ENCODE data around the gene FKBP7.

The FKBP7 gene

GRCh38 chr2:178422097-178422496 lies 56.3 kb downstream of the FKBP7 start:
- peaks cover 19 to 37% (median 25%) of the 10 kb centered on the region in 10 experiments for H3K4me1 ChIP-seq
- peaks cover 41 to 86% (median 65%) of the 10 kb centered on the region in 11 experiments for H3K36me3 ChIP-seq
- H3K27ac ChIP-seq = no peak overlapping the region
- no peaks in the 10 kb centered on the region for H3K27me3 ChIP-seq
- no peak for TF ChIP-seq Cebpa-rat (IDR thresholded peaks at IDR 0.05)
- H4K20me1 ChIP-seq = peaks cover 0 to 19% (median 0%) of the 10 kb centered on the region in 11 experiments; a peak in 3 of 22 replicates
- no peak overlapping the region for H3K4me2 ChIP-seq
- peaks cover 8 to 55% (median 41%) of the 10 kb centered on the region in 11 experiments for H3K9me3 ChIP-seq (replicated peaks in 1 of 11)
- H3K4me3 ChIP-seq = no peak overlapping the region
- H3K9ac ChIP-seq = no peak overlapping the region

DNA sequence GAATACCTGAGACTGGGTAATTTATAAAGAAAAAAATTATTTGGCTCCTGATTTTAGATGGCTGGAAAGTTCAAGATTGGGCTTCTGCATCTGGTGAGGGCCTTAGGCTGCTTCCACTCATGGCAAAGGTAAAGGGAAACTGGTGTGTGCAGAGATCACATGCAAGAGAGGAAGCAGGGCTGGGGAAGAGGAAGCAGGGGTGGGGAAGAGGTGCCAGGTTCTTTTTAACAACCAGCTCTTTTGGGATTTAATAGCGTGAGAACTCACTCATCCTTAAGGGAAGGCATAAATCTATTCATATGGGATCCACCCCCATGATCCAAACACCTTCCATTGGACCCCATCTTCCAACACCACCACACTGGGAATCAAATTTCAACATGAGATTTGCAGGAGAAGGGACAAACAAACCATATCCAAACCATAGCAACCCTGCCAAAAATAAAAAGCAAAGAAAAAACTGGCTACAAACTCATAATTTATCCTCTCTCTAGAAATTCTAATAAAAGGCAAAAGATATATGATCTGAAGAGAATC lies 57.9 kb downstream of the FKBP7 start:
- peaks cover 26 to 82% (median 52%) of the 10 kb centered on the region in 11 experiments for H3K36me3 ChIP-seq
- no peak overlapping the region for H3K27ac ChIP-seq
- H3K4me2 ChIP-seq = peak overlapping the region in 8 of 11 experiments; percentile 1 to 24 (median 20); a peak in 7 of 22 replicates
- H4K20me1 ChIP-seq = peaks cover 0 to 19% (median 0%) of the 10 kb centered on the region in 11 experiments; a peak in 2 of 22 replicates
- no peak overlapping the region for H3K4me3 ChIP-seq
- no peaks in the 10 kb centered on the region for H3K27me3 ChIP-seq
- no peak overlapping the region for H3K9ac ChIP-seq
- H3K9me3 ChIP-seq (replicated peaks in 1 of 11) = peaks cover 6 to 45% (median 38%) of the 10 kb centered on the region in 11 experiments
- H3K4me1 ChIP-seq = peaks cover 29 to 53% (median 40%) of the 10 kb centered on the region in 10 experiments
- TF ChIP-seq Cebpa-rat (IDR thresholded peaks at IDR 0.05) = no peak

GRCh38 chr2:178419123-178419522 lies 59.3 kb downstream of the FKBP7 start:
- peaks cover 37 to 60% (median 48%) of the 10 kb centered on the region in 10 experiments for H3K4me1 ChIP-seq
- peaks cover 21 to 76% (median 40%) of the 10 kb centered on the region in 11 experiments; a peak in 21 of 22 replicates for H3K36me3 ChIP-seq
- H3K9me3 ChIP-seq (replicated peaks in 1 of 11) = peaks cover 0 to 32% (median 29%) of the 10 kb centered on the region in 11 experiments; a peak in 20 of 22 replicates
- H3K4me3 ChIP-seq = no peak overlapping the region
- H3K27ac ChIP-seq = no peak overlapping the region
- peak overlapping the region in 2 of 11 experiments; percentile 30 to 76; a peak in 4 of 22 replicates for H3K4me2 ChIP-seq
- peaks cover 0 to 19% (median 0%) of the 10 kb centered on the region in 11 experiments; a peak in 2 of 22 replicates for H4K20me1 ChIP-seq
- no peaks in the 10 kb centered on the region for H3K27me3 ChIP-seq
- TF ChIP-seq Cebpa-rat (IDR thresholded peaks at IDR 0.05) = no peak
- H3K9ac ChIP-seq = no peak overlapping the region

GRCh38 chr2:178418426-178418825 lies 60.0 kb downstream of the FKBP7 start:
- H3K9me3 ChIP-seq (replicated peaks in 1 of 11) = peaks cover 0 to 25% (median 22%) of the 10 kb centered on the region in 11 experiments; a peak in 20 of 22 replicates
- peaks cover 0 to 19% (median 0%) of the 10 kb centered on the region in 11 experiments; a peak in 2 of 22 replicates for H4K20me1 ChIP-seq
- H3K9ac ChIP-seq = peak overlapping the region in 5 of 11 experiments; percentile 0 to 32 (median 26); a peak in 5 of 22 replicates
- no peak for TF ChIP-seq Cebpa-rat (IDR thresholded peaks at IDR 0.05)
- H3K4me1 ChIP-seq = peaks cover 37 to 60% (median 48%) of the 10 kb centered on the region in 10 experiments
- H3K27me3 ChIP-seq = no peaks in the 10 kb centered on the region
- H3K4me2 ChIP-seq = peak overlapping the region in 9 of 11 experiments; percentile 25 to 76 (median 40); a peak in 14 of 22 replicates
- H3K36me3 ChIP-seq = peaks cover 21 to 69% (median 33%) of the 10 kb centered on the region in 11 experiments; a peak in 21 of 22 replicates
- H3K27ac ChIP-seq = peak overlapping the region in 1 of 11 experiments; percentile 12; a peak in 2 of 22 replicates
- H3K4me3 ChIP-seq = no peak overlapping the region

- H4K20me1 ChIP-seq = peaks cover 0 to 19% (median 0%) of the 10 kb centered on the region in 11 experiments; a peak in 2 of 22 replicates
These were observed 60.5 kb downstream of the FKBP7 start for GRCh38 chr2:178417916-178418315.

DNA sequence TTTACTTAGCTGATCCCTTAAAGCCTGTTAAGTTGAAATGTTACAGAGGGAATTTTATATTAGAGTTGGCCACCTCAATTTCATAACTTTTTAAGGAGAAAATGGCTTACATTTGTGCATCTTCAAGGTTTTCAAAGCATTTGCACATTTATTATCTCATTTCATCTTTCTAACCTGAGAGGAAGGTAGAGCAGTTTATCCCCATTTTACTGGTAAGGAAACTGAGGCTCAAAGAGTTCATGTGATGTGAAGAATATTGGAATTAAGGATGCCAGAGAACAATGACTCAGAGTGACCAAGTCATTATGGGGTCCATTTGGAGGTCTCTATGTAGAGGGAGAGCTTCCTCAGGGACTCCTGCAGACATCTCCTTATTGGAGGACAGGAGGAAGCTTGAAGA lies 62.4 kb downstream of the FKBP7 start:
- peak overlapping the region in 6 of 11 experiments; percentile 2 to 99 (median 96); a peak in 9 of 22 replicates for H3K27ac ChIP-seq
- peaks cover 37 to 74% (median 57%) of the 10 kb centered on the region in 10 experiments for H3K4me1 ChIP-seq
- H3K4me2 ChIP-seq = peak overlapping the region; percentile 43 to 88 (median 82); a peak in 20 of 22 replicates
- peak overlapping the region in 3 of 10 experiments; percentile 13 to 70 (median 64); a peak in 3 of 20 replicates for H3K4me3 ChIP-seq
- H3K9ac ChIP-seq = peak overlapping the region in 3 of 11 experiments; percentile 94 to 99 (median 99); a peak in 5 of 22 replicates
- peaks cover under 1 to 44% (median 9%) of the 10 kb centered on the region in 11 experiments; a peak in 20 of 22 replicates for H3K36me3 ChIP-seq
- TF ChIP-seq Cebpa-rat (IDR thresholded peaks at IDR 0.05) = no peak
- peaks cover 0 to 19% (median 0%) of the 10 kb centered on the region in 11 experiments; a peak in 2 of 22 replicates for H4K20me1 ChIP-seq
- peaks cover 0 to 5% (median 0%) of the 10 kb centered on the region in 11 experiments; a peak in 6 of 22 replicates for H3K9me3 ChIP-seq (replicated peaks in 1 of 11)
- H3K27me3 ChIP-seq = no peaks in the 10 kb centered on the region

More at GRCh38 chr2:178417916-178418315, 60.5 kb downstream of the FKBP7 start:
- H3K9ac ChIP-seq = peak overlapping the region in 3 of 11 experiments; percentile 0 to 32 (median 26); a peak in 2 of 22 replicates
- no peak overlapping the region for H3K4me3 ChIP-seq
- peaks cover 20 to 64% (median 28%) of the 10 kb centered on the region in 11 experiments; a peak in 21 of 22 replicates for H3K36me3 ChIP-seq
- peak overlapping the region in 2 of 11 experiments; percentile 9 to 12; a peak in 1 of 22 replicates for H3K27ac ChIP-seq
- peaks cover 37 to 64% (median 51%) of the 10 kb centered on the region in 10 experiments for H3K4me1 ChIP-seq
- TF ChIP-seq Cebpa-rat (IDR thresholded peaks at IDR 0.05) = no peak
- H3K4me2 ChIP-seq = peak overlapping the region in 9 of 11 experiments; percentile 25 to 76 (median 40); a peak in 13 of 22 replicates
- H3K27me3 ChIP-seq = no peaks in the 10 kb centered on the region
- peaks cover 0 to 20% (median 17%) of the 10 kb centered on the region in 11 experiments; a peak in 20 of 22 replicates for H3K9me3 ChIP-seq (replicated peaks in 1 of 11)

GRCh38 chr2:178414266-178415247 lies 63.8 kb downstream of the FKBP7 start:
- peak overlapping the region; percentile 90 to 99 (median 97) for H3K27ac ChIP-seq
- peaks cover 0 to 14% (median 0%) of the 10 kb centered on the region in 11 experiments; a peak in 4 of 22 replicates for H3K9me3 ChIP-seq (replicated peaks in 1 of 11)
- H4K20me1 ChIP-seq = peaks cover 0 to 18% (median 0%) of the 10 kb centered on the region in 11 experiments; a peak in 2 of 22 replicates
- peak overlapping the region; percentile 92 to 99 (median 94) for H3K9ac ChIP-seq
- H3K4me1 ChIP-seq = peaks cover 27 to 60% (median 48%) of the 10 kb centered on the region in 10 experiments
- H3K27me3 ChIP-seq = no peaks in the 10 kb centered on the region
- peaks cover 0 to 30% (median 6%) of the 10 kb centered on the region in 11 experiments; a peak in 11 of 22 replicates for H3K36me3 ChIP-seq
- H3K4me2 ChIP-seq = peak overlapping the region; percentile 68 to 88 (median 83)
- peak in 8 of 11 experiments; percentile 28 to 94 (median 72); a peak in 9 of 22 replicates for TF ChIP-seq Cebpa-rat (IDR thresholded peaks at IDR 0.05)
- peak overlapping the region; percentile 58 to 77 (median 68) for H3K4me3 ChIP-seq
